ENCODE measurements around the gene ADAD1. TPM values are rescaled to one million over a fixed set of nuclear protein-coding genes. Genes with fewer than 3 reads are reported as not detected.

ADAD1 gene
- total RNA-seq: not detected

- intact Hi-C loops (cut with DNase I; ENCODE audit: low total_unique reads): no loop called here
- in situ Hi-C loops (cut with MboI; ENCODE audit: low sequenced_read_pairs in 4 of 4): no loop called here
- Histone ChIP-seq H3K36me3 (no peaks in the 10 kb centered on the region), H3K27me3 (no peaks in the 10 kb centered on the region), H3K4me1 (no peaks in the 10 kb centered on the region), H3K4me3 (no peak within 1 kb of the TSS), H3K9me3 (no peaks in the 10 kb centered on the region), H3K27ac (no peak within 1 kb of the TSS)
- DNase-seq (no peak), ATAC-seq (no peak)
- TF ChIP-seq POLR2A (IDR thresholded peaks at IDR 0.05): no peak
- TF ChIP-seq CTCF (IDR thresholded peaks at IDR 0.05 in 4 of 5, conservative IDR thresholded peaks at IDR 0.05 in 1 of 5): no peak
Observed at GRCh38 chr4:122378711-122379110, at the start of gene ADAD1. Gene ADAD1 (plus strand): TSS chr4:122379011. CDS start chr4:122380070, 1,059 bp downstream.

- no peak for ATAC-seq
- peaks cover 6 to 14% of the 10 kb centered on the region in 2 donors for H3K36me3 ChIP-seq
- H3K27me3 ChIP-seq: no peaks in the 10 kb centered on the region
- H3K27ac ChIP-seq: no peak overlapping the region
- in situ Hi-C loops (cut with MboI; ENCODE audit: low sequenced_read_pairs in 4 of 4) (no loop called here), intact Hi-C loops (cut with DNase I; ENCODE audit: low total_unique reads) (no loop called here)
- H3K4me1 ChIP-seq: no peaks in the 10 kb centered on the region
- no peak overlapping the region for H3K4me3 ChIP-seq
- TF ChIP-seq POLR2A (IDR thresholded peaks at IDR 0.05): no peak
- TF ChIP-seq CTCF (IDR thresholded peaks at IDR 0.05 in 4 of 5, conservative IDR thresholded peaks at IDR 0.05 in 1 of 5): no peak
- no peaks in the 10 kb centered on the region for H3K9me3 ChIP-seq
- DNase-seq: no peak
Observed at GRCh38 chr4:122329876-122330565, 48.8 kb upstream of the ADAD1 start.

GRCh38 chr4:122331195-122331594, 47.6 kb upstream of the ADAD1 start:
- in situ Hi-C loops (cut with MboI; ENCODE audit: low sequenced_read_pairs in 4 of 4): no loop called here
- TF ChIP-seq POLR2A (IDR thresholded peaks at IDR 0.05): no peak
- TF ChIP-seq CTCF (IDR thresholded peaks at IDR 0.05 in 4 of 5, conservative IDR thresholded peaks at IDR 0.05 in 1 of 5): no peak
- H3K36me3 ChIP-seq: peaks cover 2 to 17% of the 10 kb centered on the region in 2 donors

GRCh38 chr4:122334828-122335227, 44.0 kb upstream of the ADAD1 start:
- intact Hi-C loops (cut with DNase I; ENCODE audit: low total_unique reads): no loop called here
- no peak for DNase-seq
- ATAC-seq: no peak
- Histone ChIP-seq H3K27me3 (no peaks in the 10 kb centered on the region), H3K36me3 (peaks cover 2 to 23% of the 10 kb centered on the region in 2 donors), H3K27ac (no peak overlapping the region), H3K9me3 (no peaks in the 10 kb centered on the region), H3K4me3 (no peak overlapping the region), H3K4me1 (peaks cover 4% of the 10 kb centered on the region in 2 donors)
- TF ChIP-seq POLR2A (IDR thresholded peaks at IDR 0.05) (no peak), CTCF (IDR thresholded peaks at IDR 0.05 in 4 of 5, conservative IDR thresholded peaks at IDR 0.05 in 1 of 5) (no peak)
- in situ Hi-C loops (cut with MboI; ENCODE audit: low sequenced_read_pairs in 4 of 4): no loop called here

More at GRCh38 chr4:122331195-122331594, 47.6 kb upstream of the ADAD1 start:
- no peak overlapping the region for H3K27ac ChIP-seq
- H3K27me3 ChIP-seq: no peaks in the 10 kb centered on the region
- no peak overlapping the region for H3K4me3 ChIP-seq
- no peak for ATAC-seq
- H3K9me3 ChIP-seq: no peaks in the 10 kb centered on the region
- no peak for DNase-seq
- intact Hi-C loops (cut with DNase I; ENCODE audit: low total_unique reads): no loop called here
- no peaks in the 10 kb centered on the region for H3K4me1 ChIP-seq
